Lower leg skin (tissue), 4 donors: ENCODE measurements around the gene TANC1. TPM values are rescaled to one million over a fixed set of nuclear protein-coding genes. Genes with fewer than 3 reads are reported as not detected.

Experiments used
- DNase-seq, 2 donors: peaks; one replicate each; pipeline ENCODE4 v3.0.0-alpha.2; 2019; ENCODE audit warnings: low spot score in 2 of 2
- H3K4me3 ChIP-seq: fragments of 200-600 bp; sonication (generic); 2 replicates; pipeline ENCODE4 v1.5.1; 2017; ENCODE audit warnings: mild to moderate bottlenecking, low read depth; ENCODE audit not compliant: poor library complexity, severe bottlenecking
- CTCF ChIP-seq, 3 donors: fragments of 450-650 bp; IDR thresholded peaks; one replicate each; pipeline ENCODE4 v1.5.1; 2016; ENCODE audit warnings: antibody characterized with exemption in 3 of 3, mild to moderate bottlenecking in 3 of 3, moderate library complexity in 2 of 3
- POLR2A ChIP-seq, 2 donors: fragments of 450-650 bp; IDR thresholded peaks; one replicate each; pipeline ENCODE4 v1.6.1; 2016 to 2017; ENCODE audit warnings: antibody characterized with exemption in 2 of 2, mild to moderate bottlenecking in 1 of 2, moderate library complexity in 1 of 2
- WGBS, 2 donors: methylation state at CpG; one replicate each; pipeline ENCODE4 v1.1.5; 2018; 5-methylcytosine and 5-hydroxymethylcytosine counted together
- intact Hi-C: fragments of 100-400 bp; cut with DNase I; formaldehyde crosslinking; loops from one replicate; pipeline ENCODE4 v1.15.0; 2023; ENCODE audit warnings: low total_unique reads
- total RNA-seq, 4 donors: library from RNA; depleted of rRNA; stranded (reverse); fragments of >200 nt; gene quantifications; one replicate each; pipeline ENCODE4 v1.1.0, GENCODE V29; 2016

TANC1 gene
- total RNA-seq, 4 donors from 2014 or later = 65.8 to 111 (median 93.6) TPM

GRCh38 chr2:159256159-159256558 is 287.7 kb downstream of the TANC1 start:
- no peak for DNase-seq
- no peak overlapping the region for H3K4me3 ChIP-seq
- TF ChIP-seq CTCF (IDR thresholded peaks at IDR 0.05) = no peak
- no peak for TF ChIP-seq POLR2A (IDR thresholded peaks at IDR 0.05)
- intact Hi-C loops = no loop called here
- WGBS, 2 donors = 88 to 90% methylated on average over 2 of the region's 2 CpGs

- intact Hi-C loops = no loop called here
- no peak for DNase-seq
- no peak for TF ChIP-seq POLR2A (IDR thresholded peaks at IDR 0.05)
- no peak for TF ChIP-seq CTCF (IDR thresholded peaks at IDR 0.05)
- H3K4me3 ChIP-seq = no peak overlapping the region
- 66 to 69% methylated on average over 6 of the region's 6 CpGs for WGBS, 2 donors
These were observed 293.8 kb downstream of the TANC1 start for GRCh38 chr2:159262226-159262625.

GRCh38 chr2:159262904-159263303 is 294.5 kb downstream of the TANC1 start:
- no peak for DNase-seq
- no peak for TF ChIP-seq POLR2A (IDR thresholded peaks at IDR 0.05)
- no peak for TF ChIP-seq CTCF (IDR thresholded peaks at IDR 0.05)
- intact Hi-C loops = no loop called here
- WGBS, 2 donors = 67 to 82% methylated on average over 5 of the region's 5 CpGs
- H3K4me3 ChIP-seq = no peak overlapping the region

- no peak for TF ChIP-seq CTCF (IDR thresholded peaks at IDR 0.05)
- TF ChIP-seq POLR2A (IDR thresholded peaks at IDR 0.05) = no peak
- no peak for DNase-seq
- H3K4me3 ChIP-seq = no peak overlapping the region
- intact Hi-C loops = no loop called here
- WGBS, 2 donors = 50 to 59% methylated on average over 1 of the region's 1 CpG
These were observed 296.7 kb downstream of the TANC1 start for GRCh38 chr2:159265171-159265576.

- 90 to 95% methylated on average over 3 of the region's 3 CpGs for WGBS, 2 donors
- TF ChIP-seq CTCF (IDR thresholded peaks at IDR 0.05) (no peak), POLR2A (IDR thresholded peaks at IDR 0.05) (no peak)
- intact Hi-C loops = no loop called here
These were observed 298.1 kb downstream of the TANC1 start for GRCh38 chr2:159266554-159266953.

GRCh38 chr2:159267921-159268320 is 299.5 kb downstream of the TANC1 start:
- TF ChIP-seq CTCF (IDR thresholded peaks at IDR 0.05) (no peak), POLR2A (IDR thresholded peaks at IDR 0.05) (no peak)
- no peak for DNase-seq
- intact Hi-C loops = no loop called here
- no peak overlapping the region for H3K4me3 ChIP-seq
- WGBS, 2 donors = 89 to 94% methylated on average over 1 of the region's 1 CpG

More at GRCh38 chr2:159266554-159266953, 298.1 kb downstream of the TANC1 start:
- no peak overlapping the region for H3K4me3 ChIP-seq
- DNase-seq = no peak
